Panc1 (cell line): ENCODE results near the gene CLDN6. TPM values are rescaled to one million over a fixed set of nuclear protein-coding genes. Genes with fewer than 3 reads are reported as not detected.

Experiments
- ATAC-seq: fragments of 200-7000 bp; cut with Tn5 transposase; 2 replicates; pipeline ENCODE4 v1.9.1; 2020; ENCODE audit warnings: mild to moderate bottlenecking, moderate library complexity
- BruUV-seq: library from RNA; stranded (reverse); fragments of 400-500 nt; replicated peaks from 2 replicates; lab custom pipeline; 2021; lab: Mats Ljungman, UMichigan
- CTCF ChIA-PET: fragments of 300-600 bp; sonication (Branson Sonifier 250); formaldehyde crosslinking; loops from one replicate; lab custom pipeline; 2022; ENCODE audit warnings: antibody characterized with exemption; lab: Charles Lee
- POLR2A ChIA-PET: fragments of 300-600 bp; sonication (Branson Sonifier 250); formaldehyde crosslinking; loops from one replicate; lab custom pipeline; 2022; ENCODE audit warnings: antibody characterized with exemption; lab: Charles Lee
- DNase-seq: peaks from one replicate; pipeline ENCODE4 v3.0.0-alpha.2; 2010; ENCODE audit warnings: low read depth, low spot score
- H3K27ac ChIP-seq: 2 replicates; pipeline ENCODE4 v1.5.1; 2011; ENCODE audit warnings: mild to moderate bottlenecking, low read length, inconsistent platforms
- H3K27me3 ChIP-seq: fragments of 200-500 bp; sonication (Bioruptor generic); 2 replicates; pipeline ENCODE4 v1.6.0; 2014; ENCODE audit warnings: low read length, inconsistent platforms; ENCODE audit not compliant: control insufficient read depth, insufficient read depth
- H3K36me3 ChIP-seq: fragments of 200-500 bp; sonication (Bioruptor generic); 2 replicates; pipeline ENCODE4 v1.5.1; 2014; ENCODE audit warnings: inconsistent platforms, mild to moderate bottlenecking, low read length, moderate library complexity; ENCODE audit not compliant: control insufficient read depth, insufficient read depth
- H3K4me1 ChIP-seq: 2 replicates; pipeline ENCODE4 v1.5.1; 2011; ENCODE audit warnings: inconsistent platforms, mild to moderate bottlenecking, low read length, moderate library complexity; ENCODE audit not compliant: control insufficient read depth, insufficient read depth
- H3K4me3 ChIP-seq, 2 experiments: 2 replicates each; pipeline ENCODE4 v1.5.1; 2011 to 2012; ENCODE audit warnings: low read depth in 2 of 2, low read length in 2 of 2, mild to moderate bottlenecking in 2 of 2, inconsistent platforms in 1 of 2, moderate library complexity in 1 of 2
- H3K9me3 ChIP-seq: fragments of 200-500 bp; sonication (Bioruptor generic); 2 replicates; pipeline ENCODE4 v1.5.1; 2014; ENCODE audit warnings: low read depth, mild to moderate bottlenecking, inconsistent platforms, low read length, moderate library complexity; ENCODE audit not compliant: control insufficient read depth, insufficient read depth
- CTCF ChIP-seq: fragments of 450-650 bp; IDR thresholded peaks from 2 replicates; pipeline ENCODE4 v1.5.1; 2017; ENCODE audit warnings: mild to moderate bottlenecking
- POLR2AphosphoS5 ChIP-seq: IDR thresholded peaks from 2 replicates; pipeline ENCODE4 v1.6.1; 2012; ENCODE audit warnings: mild to moderate bottlenecking, low read depth, low read length, moderate library complexity
- REST ChIP-seq, 2 experiments: IDR thresholded peaks; 2 replicates each; pipeline ENCODE4 v1.6.1; 2011 to 2012; ENCODE audit warnings: low read depth in 2 of 2, control low read depth in 1 of 2, low read length in 1 of 2, mild to moderate bottlenecking in 1 of 2, moderate library complexity in 1 of 2; ENCODE audit not compliant: insufficient read depth in 1 of 2
- SIN3A ChIP-seq: IDR thresholded peaks from 2 replicates; pipeline ENCODE4 v1.6.1; 2012; ENCODE audit warnings: low read depth, mild to moderate bottlenecking, low read length, moderate library complexity, borderline replicate concordance; ENCODE audit not compliant: insufficient read depth
- TCF7L2 ChIP-seq: IDR thresholded peaks from 2 replicates; pipeline ENCODE4 v1.6.1; 2011; ENCODE audit warnings: mild to moderate bottlenecking, low read depth, low read length, inconsistent platforms
- in situ Hi-C: cut with HindIII; loops from 2 replicates; pipeline ENCODE4 v1.10.0; 2016; ENCODE audit warnings: low sequenced_read_pairs, low pct_unique_long_range_greater_than_20kb
- intact Hi-C: fragments of 100-400 bp; cut with micrococcal nuclease; formaldehyde crosslinking; loops from one replicate; pipeline ENCODE4 v1.10.0; 2022; ENCODE audit not compliant: unreplicated experiment
- total RNA-seq: library from RNA; stranded (reverse); gene quantifications from one replicate; pipeline ENCODE4 v1.2.1, GENCODE V29; 2021; ENCODE audit not compliant: unreplicated experiment

Gene CLDN6
- total RNA-seq, 1 experiment from 2014 or later = 1.2 TPM

GRCh38 chr16:3012246-3012645 is 5.7 kb downstream of the CLDN6 start:
- DNase-seq (no peak), ATAC-seq (no peak)
- CTCF ChIA-PET = no interaction called here
- TF ChIP-seq POLR2AphosphoS5 (no peak), TCF7L2 (no peak), REST (IDR thresholded peaks at IDR 0.05; ENCODE audit: insufficient read depth in 1 of 2, low read depth in 2 of 2, low read length in 1 of 2) (no peak), SIN3A (no peak), CTCF (no peak)
- no peaks in the 10 kb centered on the region for H3K27me3 ChIP-seq
- no peaks in the 10 kb centered on the region for H3K9me3 ChIP-seq
- H3K36me3 ChIP-seq = no peaks in the 10 kb centered on the region
- peaks cover 26% of the 10 kb centered on the region for H3K4me1 ChIP-seq
- intact Hi-C loops = no loop called here
- H3K27ac ChIP-seq = no peak overlapping the region
- in situ Hi-C loops = no loop called here
- POLR2A ChIA-PET = no interaction called here
- H3K4me3 ChIP-seq = no peak overlapping the region
- BruUV-seq = no TSS peak

DNA sequence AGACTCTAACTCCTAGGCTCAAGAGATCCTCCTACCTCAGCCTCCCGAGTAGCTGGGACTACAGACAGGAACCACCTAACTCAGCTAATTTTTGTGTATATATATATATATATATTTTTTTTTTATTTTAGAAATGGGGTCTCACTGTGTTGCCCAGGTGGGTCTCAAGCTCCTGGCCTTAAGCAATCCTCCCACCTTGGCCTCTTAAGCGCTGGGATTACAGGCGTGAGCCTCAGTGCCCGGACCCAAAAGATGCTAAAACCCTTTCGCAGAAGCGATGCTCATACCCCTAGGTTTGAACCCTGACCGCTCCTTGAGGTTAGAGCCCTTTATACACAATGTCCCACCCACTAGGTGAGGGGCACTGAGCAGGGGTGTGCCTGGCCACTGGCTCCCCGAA is 7.5 kb downstream of the CLDN6 start:
- ChIA-PET CTCF (no interaction called here), POLR2A (interaction anchor here (0.7 kb wide), 1 partner anchor 48 kb away, joined by 4 read pairs; no protein-coding TSS in a partner anchor)
- intact Hi-C loops = no loop called here
- ATAC-seq (no peak), DNase-seq (no peak)
- H3K4me1 ChIP-seq = peaks cover 36% of the 10 kb centered on the region
- no TSS peak for BruUV-seq
- H3K36me3 ChIP-seq = no peaks in the 10 kb centered on the region
- H3K4me3 ChIP-seq = no peak overlapping the region
- no peaks in the 10 kb centered on the region for H3K27me3 ChIP-seq
- in situ Hi-C loops = no loop called here
- TF ChIP-seq REST (IDR thresholded peaks at IDR 0.05; ENCODE audit: insufficient read depth in 1 of 2, low read depth in 2 of 2, low read length in 1 of 2) = no peak
- H3K27ac ChIP-seq = no peak overlapping the region
- H3K9me3 ChIP-seq = no peaks in the 10 kb centered on the region
